Airway epithelial cell (primary cell): ENCODE results near the gene C1orf56. TPM values are rescaled to one million over a fixed set of nuclear protein-coding genes. Genes with fewer than 3 reads are reported as not detected.

ENCODE experiments used
- total RNA-seq: library from RNA; depleted of rRNA; stranded (reverse); fragments of >200 nt; gene quantifications from 2 replicates; pipeline ENCODE4 v1.2.3, GENCODE V29; 2015

The C1orf56 gene
- total RNA-seq, result 0.84 and 1.1 TPM in 2 replicates

GRCh38 chr1:151047591-151047924 is at the start of gene C1orf56:
C1orf56 (plus strand) TSS chr1:151047751; CDS start chr1:151047848, 97 bp downstream.

GRCh38 chr1:151006327-151007052 is 41.1 kb upstream of the C1orf56 start, which contains the start of gene MINDY1:
MINDY1 (minus strand) TSS chr1:151006902; CDS start chr1:151002617, 4,285 bp downstream.

GRCh38 chr1:151008244-151009205 is 39.0 kb upstream of the C1orf56 start, which contains the start of gene PRUNE1:
PRUNE1 (plus strand) TSS chr1:151008449; CDS start chr1:151008633, 184 bp downstream.

GRCh38 chr1:151036356-151036755 is 11.2 kb upstream of the C1orf56 start, which contains the start of gene BNIPL:
BNIPL (plus strand) TSS chr1:151036586; CDS start chr1:151036726, 140 bp downstream.

GRCh38 chr1:151059109-151060006 is 11.8 kb downstream of the C1orf56 start, which contains the start of gene CDC42SE1:
CDC42SE1 (minus strand) TSS chr1:151059622; CDS start chr1:151055730, 3,892 bp downstream.

GRCh38 chr1:151060007-151060656 is 12.6 kb downstream of the C1orf56 start, which contains the start of gene MLLT11:
MLLT11 (plus strand) TSS chr1:151060397; CDS start chr1:151067225, 6,828 bp downstream.

GRCh38 chr1:151070474-151071276 is 23.1 kb downstream of the C1orf56 start, which contains the start of gene GABPB2:
GABPB2 (plus strand) TSS chr1:151070761; CDS start chr1:151088190, 17,429 bp downstream.

Other genes with a start within 250 kb of the C1orf56 start
- 0.79 and 1.9 TPM in 2 replicates for gene CTSK, start 239.5 kb upstream of the C1orf56 start, total RNA-seq
- gene ARNT, start 171.2 kb upstream of the C1orf56 start, total RNA-seq, result 12.9 and 19.6 TPM in 2 replicates
- gene CTXND2, start 160.6 kb upstream of the C1orf56 start, total RNA-seq, result not detected in 2 replicates
- gene SETDB1, start 121.4 kb upstream of the C1orf56 start, total RNA-seq, result 19.0 and 23.6 TPM in 2 replicates
- 53.4 and 84.1 TPM in 2 replicates for gene CERS2, start 72.9 kb upstream of the C1orf56 start, total RNA-seq
- 1.1 and 1.4 TPM in 2 replicates for gene ANXA9, start 65.5 kb upstream of the C1orf56 start, total RNA-seq
- gene MINDY1, start 40.8 kb upstream of the C1orf56 start, total RNA-seq, result 10.5 and 18.4 TPM in 2 replicates
- 10.8 and 17.1 TPM in 2 replicates for gene PRUNE1, start 39.3 kb upstream of the C1orf56 start, total RNA-seq
- 27.9 and 30.5 TPM in 2 replicates for gene BNIPL, start 11.2 kb upstream of the C1orf56 start, total RNA-seq
- gene CDC42SE1, start 11.9 kb downstream of the C1orf56 start, total RNA-seq, result 105 and 116 TPM in 2 replicates
- 17.5 and 20.9 TPM in 2 replicates for gene MLLT11, start 12.6 kb downstream of the C1orf56 start, total RNA-seq
- 4.3 and 6.0 TPM in 2 replicates for gene GABPB2, start 23.0 kb downstream of the C1orf56 start, total RNA-seq
- gene SEMA6C, start 98.9 kb downstream of the C1orf56 start, total RNA-seq, result 0.46 and 1.2 TPM in 2 replicates
- gene TNFAIP8L2, start 108.9 kb downstream of the C1orf56 start, total RNA-seq, result not detected in 2 replicates
- 7.2 and 9.7 TPM in 2 replicates for gene LYSMD1, start 118.2 kb downstream of the C1orf56 start, total RNA-seq
- 24.1 and 26.5 TPM in 2 replicates for gene SCNM1, start 118.4 kb downstream of the C1orf56 start, total RNA-seq
- not detected in 2 replicates for gene TMOD4, start 128.2 kb downstream of the C1orf56 start, total RNA-seq
- gene VPS72, start 142.4 kb downstream of the C1orf56 start, total RNA-seq, result 40.7 and 59.0 TPM in 2 replicates
- 35.0 and 55.4 TPM in 2 replicates for gene PIP5K1A, start 150.8 kb downstream of the C1orf56 start, total RNA-seq
- 149 and 155 TPM in 2 replicates for gene PSMD4, start 207.0 kb downstream of the C1orf56 start, total RNA-seq
- 19.5 and 20.5 TPM in 2 replicates for gene ZNF687, start 234.5 kb downstream of the C1orf56 start, total RNA-seq